GM19328 (cell line): ENCODE measurements around the gene LBX1.

Source experiments
- ATAC-seq: cut with Tn5 transposase; IDR thresholded peaks from one replicate; pipeline ENCODE4 v1.9.1; 2021; ENCODE audit warnings: mild to moderate bottlenecking, moderate library complexity; ENCODE audit not compliant: unreplicated experiment

The LBX1 gene

GRCh38 chr10:101229266-101230182 lies at the start of gene LBX1:
TSS of gene LBX1 (minus strand) at chr10:101229463. CDS start at chr10:101228815, 648 bp downstream.
- ATAC-seq: no peak

GRCh38 chr10:101273741-101274140 lies 44.5 kb upstream of the LBX1 start:
- no peak for ATAC-seq

GRCh38 chr10:101273330-101273729 lies 44.1 kb upstream of the LBX1 start:
- ATAC-seq: no peak

- no peak for ATAC-seq
Observed at GRCh38 chr10:101272229-101272868, 43.1 kb upstream of the LBX1 start.

GRCh38 chr10:101270763-101271162 lies 41.5 kb upstream of the LBX1 start:
- no peak for ATAC-seq

GRCh38 chr10:101267776-101268175 lies 38.5 kb upstream of the LBX1 start:
- no peak for ATAC-seq

- no peak for ATAC-seq
Observed at GRCh38 chr10:101267290-101267680, 38.0 kb upstream of the LBX1 start.

- ATAC-seq: no peak
Observed at GRCh38 chr10:101266381-101267289, 37.4 kb upstream of the LBX1 start.

GRCh38 chr10:101263150-101263752 lies 34.0 kb upstream of the LBX1 start:
- ATAC-seq: no peak

- no peak for ATAC-seq
Observed at GRCh38 chr10:101262147-101262546, 32.9 kb upstream of the LBX1 start.

GRCh38 chr10:101261702-101262101 lies 32.4 kb upstream of the LBX1 start:
- no peak for ATAC-seq

GRCh38 chr10:101260764-101261481 lies 31.7 kb upstream of the LBX1 start:
- ATAC-seq: no peak

- no peak for ATAC-seq
Observed at GRCh38 chr10:101258179-101258885, 29.1 kb upstream of the LBX1 start.

GRCh38 chr10:101257491-101257890 lies 28.2 kb upstream of the LBX1 start:
- no peak for ATAC-seq

- no peak for ATAC-seq
Observed at GRCh38 chr10:101257084-101257483, 27.8 kb upstream of the LBX1 start.

- ATAC-seq: no peak
Observed at GRCh38 chr10:101256387-101256786, 27.1 kb upstream of the LBX1 start.

- ATAC-seq: no peak
Observed at GRCh38 chr10:101250136-101250535, 20.9 kb upstream of the LBX1 start.

- ATAC-seq: no peak
Observed at GRCh38 chr10:101249171-101249581, 19.9 kb upstream of the LBX1 start.

GRCh38 chr10:101246639-101247038 lies 17.4 kb upstream of the LBX1 start:
- no peak for ATAC-seq
